ENCODE measurements around the gene CD2.

Gene CD2

DNA sequence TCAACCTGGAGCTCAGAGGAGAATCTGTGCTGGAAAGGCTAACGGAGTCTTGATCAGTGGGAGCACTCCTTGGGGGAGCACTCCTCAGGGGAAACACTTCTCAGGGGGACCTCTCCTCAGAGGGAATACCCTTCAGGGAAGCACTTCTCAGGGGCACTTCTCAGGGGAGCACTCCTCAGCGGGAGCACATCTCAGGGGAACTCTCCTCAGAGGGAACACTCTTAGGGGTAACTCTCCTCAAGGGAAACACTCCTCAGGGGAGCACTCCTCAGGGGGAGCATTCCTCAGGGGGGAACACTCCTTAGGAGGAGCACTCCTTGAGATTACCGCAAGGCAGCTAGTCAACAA is 41.2 kb downstream of the CD2 start:
- Histone ChIP-seq H4K20me1 (ENCODE audit: insufficient read depth, low read length) (no peaks in the 10 kb centered on the region), H3K9me3 (replicated peaks; ENCODE audit: insufficient read depth, low read length) (no peaks in the 10 kb centered on the region), H3K4me2 (ENCODE audit: low read depth, low read length) (no peak overlapping the region), H3K9ac (ENCODE audit: low read length) (no peak overlapping the region), H3K4me3 (ENCODE audit: low read length) (no peak overlapping the region), H3F3A (ENCODE audit: insufficient read depth, low read length) (no peaks in the 10 kb centered on the region), H3K27ac (ENCODE audit: low read length) (no peak overlapping the region), H3K79me2 (ENCODE audit: low read length) (no peaks in the 10 kb centered on the region), H3K27me3 (replicated peaks; ENCODE audit: insufficient read depth, low read length) (no peaks in the 10 kb centered on the region), H2AFZ (ENCODE audit: low read length) (no peak overlapping the region), H3K36me3 (replicated peaks; ENCODE audit: insufficient read depth, low read length) (no peaks in the 10 kb centered on the region), H3K4me1 (ENCODE audit: low read length) (no peaks in the 10 kb centered on the region), H3K9me2 (replicated peaks; ENCODE audit: insufficient read depth, low read length) (no peaks in the 10 kb centered on the region)
- TF ChIP-seq CTCF (IDR thresholded peaks at IDR 0.05; ENCODE audit: low read length) (no peak), EZH2 (optimal IDR thresholded peaks at IDR 0.05; ENCODE audit: low read depth, low read length) (no peak), EZH2phosphoT487 (IDR thresholded peaks at IDR 0.05; ENCODE audit: low read length) (no peak)
- DNase-seq, result no peak

DNA sequence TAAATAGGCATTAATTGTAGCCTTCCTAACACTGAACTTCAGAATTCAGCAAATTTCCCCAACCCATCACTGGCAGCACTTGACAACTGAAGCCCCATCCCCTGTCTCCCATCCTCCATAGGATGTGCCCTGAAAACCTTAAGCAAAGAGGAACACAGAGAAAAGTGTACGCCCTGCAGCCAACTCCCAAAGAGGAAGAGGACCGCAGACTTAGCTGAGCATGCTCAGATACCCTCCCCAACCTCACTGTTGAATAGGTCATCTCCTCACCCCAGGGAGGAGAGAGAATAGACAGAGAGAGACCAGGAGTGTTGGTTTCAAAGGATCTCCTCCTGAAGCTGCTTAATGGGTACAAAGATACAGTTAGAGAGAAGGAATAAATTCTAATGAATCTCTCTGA is 50.5 kb downstream of the CD2 start:
- no peaks in the 10 kb centered on the region for H3K27me3 ChIP-seq (replicated peaks; ENCODE audit: insufficient read depth, low read length)
- H3K79me2 ChIP-seq (ENCODE audit: low read length), result no peaks in the 10 kb centered on the region
- H3K9me3 ChIP-seq (replicated peaks; ENCODE audit: insufficient read depth, low read length), result no peaks in the 10 kb centered on the region
- H3K4me2 ChIP-seq (ENCODE audit: low read depth, low read length), result no peak overlapping the region
- H3K4me1 ChIP-seq (ENCODE audit: low read length), result peaks cover 14% of the 10 kb centered on the region
- no peaks in the 10 kb centered on the region for H3K9me2 ChIP-seq (replicated peaks; ENCODE audit: insufficient read depth, low read length)
- DNase-seq, result no peak
- H3K36me3 ChIP-seq (replicated peaks; ENCODE audit: insufficient read depth, low read length), result no peaks in the 10 kb centered on the region
- H2AFZ ChIP-seq (ENCODE audit: low read length), result no peak overlapping the region
- no peaks in the 10 kb centered on the region for H4K20me1 ChIP-seq (ENCODE audit: insufficient read depth, low read length)
- no peak overlapping the region for H3K9ac ChIP-seq (ENCODE audit: low read length)
- H3F3A ChIP-seq (ENCODE audit: insufficient read depth, low read length), result peaks cover 13% of the 10 kb centered on the region; the same call in 1 of the 2 replicates
- no peak overlapping the region for H3K4me3 ChIP-seq (ENCODE audit: low read length)
- TF ChIP-seq EZH2 (optimal IDR thresholded peaks at IDR 0.05; ENCODE audit: low read depth, low read length), result no peak
- no peak for TF ChIP-seq CTCF (IDR thresholded peaks at IDR 0.05; ENCODE audit: low read length)
- no peak for TF ChIP-seq EZH2phosphoT487 (IDR thresholded peaks at IDR 0.05; ENCODE audit: low read length)
- H3K27ac ChIP-seq (ENCODE audit: low read length), result no peak overlapping the region

- Histone ChIP-seq H3K4me3 (ENCODE audit: low read length) (no peak overlapping the region), H3K36me3 (replicated peaks; ENCODE audit: insufficient read depth, low read length) (no peaks in the 10 kb centered on the region), H3K9me3 (replicated peaks; ENCODE audit: insufficient read depth, low read length) (no peaks in the 10 kb centered on the region), H3K4me2 (ENCODE audit: low read depth, low read length) (no peak overlapping the region), H3K9ac (ENCODE audit: low read length) (no peak overlapping the region), H3K79me2 (ENCODE audit: low read length) (no peaks in the 10 kb centered on the region), H3K27me3 (replicated peaks; ENCODE audit: insufficient read depth, low read length) (no peaks in the 10 kb centered on the region), H2AFZ (ENCODE audit: low read length) (no peak overlapping the region), H4K20me1 (ENCODE audit: insufficient read depth, low read length) (no peaks in the 10 kb centered on the region), H3K4me1 (ENCODE audit: low read length) (peaks cover 14% of the 10 kb centered on the region), H3K27ac (ENCODE audit: low read length) (no peak overlapping the region), H3F3A (ENCODE audit: insufficient read depth, low read length) (peaks cover 13% of the 10 kb centered on the region; the same call in 1 of the 2 replicates), H3K9me2 (replicated peaks; ENCODE audit: insufficient read depth, low read length) (no peaks in the 10 kb centered on the region)
- no peak for DNase-seq
- TF ChIP-seq CTCF (IDR thresholded peaks at IDR 0.05; ENCODE audit: low read length) (no peak), EZH2phosphoT487 (IDR thresholded peaks at IDR 0.05; ENCODE audit: low read length) (no peak), EZH2 (optimal IDR thresholded peaks at IDR 0.05; ENCODE audit: low read depth, low read length) (no peak)
Observed at GRCh38 chr1:116805398-116805797, 51.2 kb downstream of the CD2 start.
